ENCODE results near the gene GALNT2. TPM values are rescaled to one million over a fixed set of nuclear protein-coding genes. Genes with fewer than 3 reads are reported as not detected.

GALNT2 gene
- total and polyA plus RNA-seq, 9 of the 15 experiments (the other 6 are each of a cell fraction or from before 2014, with no cell fraction given): 1.6 to 106 (median 51.9) TPM

DNA sequence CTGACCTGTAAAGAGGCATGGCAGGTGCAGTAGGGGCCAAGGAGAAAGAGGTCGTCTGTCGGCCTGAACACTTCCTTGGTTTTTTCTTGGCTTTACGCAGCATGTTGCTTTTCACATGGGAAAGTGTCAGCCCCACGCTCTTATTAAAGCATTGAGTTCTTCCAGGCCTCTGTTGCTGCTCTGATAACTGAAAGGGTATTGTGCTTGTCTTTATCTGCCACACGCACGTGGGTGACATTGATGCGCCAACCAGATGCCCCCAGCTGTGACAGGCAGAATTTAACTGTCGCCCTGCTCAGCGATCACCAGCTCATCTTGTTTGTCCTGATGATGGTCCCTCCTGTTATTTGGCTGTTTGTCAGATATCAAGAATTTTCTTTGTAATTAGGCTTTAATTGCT, 76.5 kb downstream of the GALNT2 start (continued):
- TF ChIP-seq, protein P1, sequence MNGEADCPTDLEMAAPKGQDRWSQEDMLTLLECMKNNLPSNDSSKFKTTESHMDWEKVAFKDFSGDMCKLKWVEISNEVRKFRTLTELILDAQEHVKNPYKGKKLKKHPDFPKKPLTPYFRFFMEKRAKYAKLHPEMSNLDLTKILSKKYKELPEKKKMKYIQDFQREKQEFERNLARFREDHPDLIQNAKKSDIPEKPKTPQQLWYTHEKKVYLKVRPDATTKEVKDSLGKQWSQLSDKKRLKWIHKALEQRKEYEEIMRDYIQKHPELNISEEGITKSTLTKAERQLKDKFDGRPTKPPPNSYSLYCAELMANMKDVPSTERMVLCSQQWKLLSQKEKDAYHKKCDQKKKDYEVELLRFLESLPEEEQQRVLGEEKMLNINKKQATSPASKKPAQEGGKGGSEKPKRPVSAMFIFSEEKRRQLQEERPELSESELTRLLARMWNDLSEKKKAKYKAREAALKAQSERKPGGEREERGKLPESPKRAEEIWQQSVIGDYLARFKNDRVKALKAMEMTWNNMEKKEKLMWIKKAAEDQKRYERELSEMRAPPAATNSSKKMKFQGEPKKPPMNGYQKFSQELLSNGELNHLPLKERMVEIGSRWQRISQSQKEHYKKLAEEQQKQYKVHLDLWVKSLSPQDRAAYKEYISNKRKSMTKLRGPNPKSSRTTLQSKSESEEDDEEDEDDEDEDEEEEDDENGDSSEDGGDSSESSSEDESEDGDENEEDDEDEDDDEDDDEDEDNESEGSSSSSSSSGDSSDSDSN (IDR thresholded peaks at IDR 0.05; ENCODE audit: borderline replicate concordance in 1 of 2, low read depth in 2 of 2, low read length in 2 of 2): no peak
- no peak for TF ChIP-seq MAFG (tag; conservative IDR thresholded peaks at IDR 0.05)
- TF ChIP-seq ZZZ3 (IDR thresholded peaks at IDR 0.05): no peak
- no peak for TF ChIP-seq ZNF584 (CRISPR knock-in tag; IDR thresholded peaks at IDR 0.05; ENCODE audit: low read depth)
- TF ChIP-seq RBBP5 (IDR thresholded peaks at IDR 0.05; ENCODE audit: borderline replicate concordance, insufficient read depth, low read length, poor library complexity, severe bottlenecking): peak; percentile 42
- TF ChIP-seq MTA2 (IDR thresholded peaks at IDR 0.05; ENCODE audit: low read depth): peak; percentile 70
- no peak for TF ChIP-seq CBFB (CRISPR knock-in tag; IDR thresholded peaks at IDR 0.05)
- TF ChIP-seq COPS2 (conservative IDR thresholded peaks at IDR 0.05): no peak
- TF ChIP-seq ZNF766 (CRISPR knock-in tag; conservative IDR thresholded peaks at IDR 0.05): peak; percentile 68; the same call in 1 of the 2 replicates
- TF ChIP-seq, protein P2, sequence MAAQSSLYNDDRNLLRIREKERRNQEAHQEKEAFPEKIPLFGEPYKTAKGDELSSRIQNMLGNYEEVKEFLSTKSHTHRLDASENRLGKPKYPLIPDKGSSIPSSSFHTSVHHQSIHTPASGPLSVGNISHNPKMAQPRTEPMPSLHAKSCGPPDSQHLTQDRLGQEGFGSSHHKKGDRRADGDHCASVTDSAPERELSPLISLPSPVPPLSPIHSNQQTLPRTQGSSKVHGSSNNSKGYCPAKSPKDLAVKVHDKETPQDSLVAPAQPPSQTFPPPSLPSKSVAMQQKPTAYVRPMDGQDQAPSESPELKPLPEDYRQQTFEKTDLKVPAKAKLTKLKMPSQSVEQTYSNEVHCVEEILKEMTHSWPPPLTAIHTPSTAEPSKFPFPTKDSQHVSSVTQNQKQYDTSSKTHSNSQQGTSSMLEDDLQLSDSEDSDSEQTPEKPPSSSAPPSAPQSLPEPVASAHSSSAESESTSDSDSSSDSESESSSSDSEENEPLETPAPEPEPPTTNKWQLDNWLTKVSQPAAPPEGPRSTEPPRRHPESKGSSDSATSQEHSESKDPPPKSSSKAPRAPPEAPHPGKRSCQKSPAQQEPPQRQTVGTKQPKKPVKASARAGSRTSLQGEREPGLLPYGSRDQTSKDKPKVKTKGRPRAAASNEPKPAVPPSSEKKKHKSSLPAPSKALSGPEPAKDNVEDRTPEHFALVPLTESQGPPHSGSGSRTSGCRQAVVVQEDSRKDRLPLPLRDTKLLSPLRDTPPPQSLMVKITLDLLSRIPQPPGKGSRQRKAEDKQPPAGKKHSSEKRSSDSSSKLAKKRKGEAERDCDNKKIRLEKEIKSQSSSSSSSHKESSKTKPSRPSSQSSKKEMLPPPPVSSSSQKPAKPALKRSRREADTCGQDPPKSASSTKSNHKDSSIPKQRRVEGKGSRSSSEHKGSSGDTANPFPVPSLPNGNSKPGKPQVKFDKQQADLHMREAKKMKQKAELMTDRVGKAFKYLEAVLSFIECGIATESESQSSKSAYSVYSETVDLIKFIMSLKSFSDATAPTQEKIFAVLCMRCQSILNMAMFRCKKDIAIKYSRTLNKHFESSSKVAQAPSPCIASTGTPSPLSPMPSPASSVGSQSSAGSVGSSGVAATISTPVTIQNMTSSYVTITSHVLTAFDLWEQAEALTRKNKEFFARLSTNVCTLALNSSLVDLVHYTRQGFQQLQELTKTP (IDR thresholded peaks at IDR 0.05; ENCODE audit: low read depth in 1 of 2, partially characterized antibody in 2 of 2): no peak
- TF ChIP-seq, protein P3, sequence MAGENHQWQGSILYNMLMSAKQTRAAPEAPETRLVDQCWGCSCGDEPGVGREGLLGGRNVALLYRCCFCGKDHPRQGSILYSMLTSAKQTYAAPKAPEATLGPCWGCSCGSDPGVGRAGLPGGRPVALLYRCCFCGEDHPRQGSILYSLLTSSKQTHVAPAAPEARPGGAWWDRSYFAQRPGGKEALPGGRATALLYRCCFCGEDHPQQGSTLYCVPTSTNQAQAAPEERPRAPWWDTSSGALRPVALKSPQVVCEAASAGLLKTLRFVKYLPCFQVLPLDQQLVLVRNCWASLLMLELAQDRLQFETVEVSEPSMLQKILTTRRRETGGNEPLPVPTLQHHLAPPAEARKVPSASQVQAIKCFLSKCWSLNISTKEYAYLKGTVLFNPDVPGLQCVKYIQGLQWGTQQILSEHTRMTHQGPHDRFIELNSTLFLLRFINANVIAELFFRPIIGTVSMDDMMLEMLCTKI (IDR thresholded peaks at IDR 0.05; ENCODE audit: partially characterized antibody): no peak
- peak; percentile 95 for TF ChIP-seq TCF3 (CRISPR knock-in tag; IDR thresholded peaks at IDR 0.05)
- TF ChIP-seq, protein P4, sequence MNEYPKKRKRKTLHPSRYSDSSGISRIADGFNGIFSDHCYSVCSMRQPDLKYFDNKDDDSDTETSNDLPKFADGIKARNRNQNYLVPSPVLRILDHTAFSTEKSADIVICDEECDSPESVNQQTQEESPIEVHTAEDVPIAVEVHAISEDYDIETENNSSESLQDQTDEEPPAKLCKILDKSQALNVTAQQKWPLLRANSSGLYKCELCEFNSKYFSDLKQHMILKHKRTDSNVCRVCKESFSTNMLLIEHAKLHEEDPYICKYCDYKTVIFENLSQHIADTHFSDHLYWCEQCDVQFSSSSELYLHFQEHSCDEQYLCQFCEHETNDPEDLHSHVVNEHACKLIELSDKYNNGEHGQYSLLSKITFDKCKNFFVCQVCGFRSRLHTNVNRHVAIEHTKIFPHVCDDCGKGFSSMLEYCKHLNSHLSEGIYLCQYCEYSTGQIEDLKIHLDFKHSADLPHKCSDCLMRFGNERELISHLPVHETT (CRISPR knock-in tag; conservative IDR thresholded peaks at IDR 0.05 in 1 of 2, IDR thresholded peaks at IDR 0.05 in 1 of 2): peak in 1 of 2 experiments; percentile 72; a peak in 1 of 4 replicates
- TF ChIP-seq, protein P5, sequence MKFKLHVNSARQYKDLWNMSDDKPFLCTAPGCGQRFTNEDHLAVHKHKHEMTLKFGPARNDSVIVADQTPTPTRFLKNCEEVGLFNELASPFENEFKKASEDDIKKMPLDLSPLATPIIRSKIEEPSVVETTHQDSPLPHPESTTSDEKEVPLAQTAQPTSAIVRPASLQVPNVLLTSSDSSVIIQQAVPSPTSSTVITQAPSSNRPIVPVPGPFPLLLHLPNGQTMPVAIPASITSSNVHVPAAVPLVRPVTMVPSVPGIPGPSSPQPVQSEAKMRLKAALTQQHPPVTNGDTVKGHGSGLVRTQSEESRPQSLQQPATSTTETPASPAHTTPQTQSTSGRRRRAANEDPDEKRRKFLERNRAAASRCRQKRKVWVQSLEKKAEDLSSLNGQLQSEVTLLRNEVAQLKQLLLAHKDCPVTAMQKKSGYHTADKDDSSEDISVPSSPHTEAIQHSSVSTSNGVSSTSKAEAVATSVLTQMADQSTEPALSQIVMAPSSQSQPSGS (CRISPR knock-in tag; IDR thresholded peaks at IDR 0.05): no peak
- TF ChIP-seq ADNP (tag; IDR thresholded peaks at IDR 0.05): no peak
- TF ChIP-seq TAL1 (IDR thresholded peaks at IDR 0.05): peak; percentile 87
- no peak for TF ChIP-seq NR2F6 (CRISPR knock-in tag; IDR thresholded peaks at IDR 0.05)

All from K562 (cell line).